H1 (cell line): ENCODE results near the gene NDUFB2.

Experiments used
- BCL11A ChIP-seq, 2 experiments: IDR thresholded peaks; one replicate each; pipeline ENCODE4 v1.6.1; 2011; ENCODE audit warnings: low read depth in 2 of 2, low read length in 2 of 2, mild to moderate bottlenecking in 2 of 2
- CTCF ChIP-seq, 3 experiments: IDR thresholded peaks; 1 replicate in 2 of 3; 2 replicates in 1 of 3; pipeline versions ENCODE4 v1.5.1 to v1.6.1; 2011; ENCODE audit warnings: low read length in 3 of 3, mild to moderate bottlenecking in 3 of 3, inconsistent platforms in 2 of 3, low read depth in 1 of 3, moderate library complexity in 1 of 3; ENCODE audit not compliant: insufficient read depth in 1 of 3; ENCODE audit errors: control extremely low read depth in 1 of 3
- EZH2 ChIP-seq: fragments of 200-600 bp; sonication (generic); IDR thresholded peaks from 2 replicates; pipeline ENCODE4 v1.7.1; 2012; ENCODE audit warnings: low read depth, mild to moderate bottlenecking, moderate library complexity, low read length, inconsistent platforms; ENCODE audit not compliant: severe bottlenecking
- NRF1 ChIP-seq: IDR thresholded peaks from 2 replicates; pipeline ENCODE4 v1.6.1; 2011; ENCODE audit warnings: mild to moderate bottlenecking, low read depth, low read length, improper control_type of control experiment
- POLR2AphosphoS5 ChIP-seq: IDR thresholded peaks from 2 replicates; pipeline ENCODE4 v1.6.1; 2011; ENCODE audit warnings: low read depth, low read length
- TBP ChIP-seq: IDR thresholded peaks from 2 replicates; pipeline ENCODE4 v1.6.1; 2011; ENCODE audit warnings: low read depth, low read length, improper control_type of control experiment

- TF ChIP-seq TBP (no peak), CTCF (IDR thresholded peaks at IDR 0.05; ENCODE audit: control extremely low read depth in 1 of 3, insufficient read depth in 1 of 3, low read depth in 1 of 3, low read length in 3 of 3) (no peak), EZH2 (no peak), BCL11A (IDR thresholded peaks at IDR 0.05; ENCODE audit: low read depth in 2 of 2, low read length in 2 of 2) (no peak), NRF1 (no peak), POLR2AphosphoS5 (no peak)
These were observed 27.2 kb upstream of the NDUFB2 start for GRCh38 chr7:140669352-140669751.
